Neutrophil (primary cell): ENCODE data around the gene CUL3.

Source experiments
- H3K27ac ChIP-seq: fragments of 200-600 bp; sonication (generic); 2 replicates; pipeline ENCODE4 v1.5.1; 2016; ENCODE audit warnings: mild to moderate bottlenecking, moderate library complexity
- H3K27me3 ChIP-seq: fragments of 200-600 bp; sonication (generic); 2 replicates; pipeline ENCODE4 v1.6.0; 2016; ENCODE audit warnings: mild to moderate bottlenecking
- H3K36me3 ChIP-seq: fragments of 200-600 bp; sonication (generic); 2 replicates; pipeline ENCODE4 v1.5.1; 2017
- H3K4me1 ChIP-seq, 2 experiments: fragments of 200-600 bp in 1 of 2; sonication (generic) in 1 of 2; 1 replicate in 1 of 2; 2 replicates in 1 of 2; pipeline versions ENCODE4 v1.5.1 to v1.6.1; 2013 to 2016; ENCODE audit warnings: low read depth in 1 of 2, low read length in 1 of 2, mild to moderate bottlenecking in 1 of 2, moderate library complexity in 1 of 2; ENCODE audit not compliant: control insufficient read depth in 1 of 2, insufficient read depth in 1 of 2
- H3K4me3 ChIP-seq, 2 experiments: fragments of 200-600 bp in 1 of 2; sonication (generic) in 1 of 2; 1 replicate in 1 of 2; 2 replicates in 1 of 2; pipeline ENCODE4 v1.5.1; 2013 to 2016; ENCODE audit warnings: low read depth in 1 of 2, low read length in 1 of 2, mild to moderate bottlenecking in 1 of 2, moderate library complexity in 1 of 2
- H3K9me3 ChIP-seq: fragments of 200-600 bp; sonication (generic); 2 replicates; pipeline ENCODE4 v1.5.1; 2016
- TF ChIP-seq, protein P1 (sequence below): fragments of 200-600 bp; sonication (generic); IDR thresholded peaks from 2 replicates; pipeline ENCODE4 v1.5.1; 2016; ENCODE audit warnings: antibody characterized with exemption

CUL3 gene

DNA sequence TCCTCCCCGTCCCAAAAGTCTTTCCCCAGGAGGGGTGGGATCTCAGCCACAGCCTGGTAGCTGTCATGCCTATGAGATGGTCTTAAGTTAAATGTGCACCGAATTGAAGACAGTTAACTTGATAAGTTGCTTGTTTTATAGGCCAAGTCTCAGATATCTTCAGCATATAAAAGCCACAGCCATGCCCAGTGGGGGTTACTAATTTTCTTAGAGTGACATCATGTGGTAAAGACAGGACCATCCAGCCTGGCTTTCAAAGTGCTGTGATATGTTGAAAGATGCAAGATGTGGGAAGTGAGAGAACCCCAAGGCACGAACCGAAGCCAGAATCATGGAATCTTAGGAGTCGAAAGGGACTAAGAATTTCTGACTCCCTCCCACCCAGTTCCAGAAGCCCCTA, 141.1 kb downstream of the CUL3 start:
- Histone ChIP-seq H3K27ac (no peak overlapping the region), H3K4me1 (peaks cover 4 to 8% of the 10 kb centered on the region in 2 experiments), H3K27me3 (peaks cover 45% of the 10 kb centered on the region), H3K4me3 (no peak overlapping the region), H3K9me3 (no peaks in the 10 kb centered on the region), H3K36me3 (no peaks in the 10 kb centered on the region)
- TF ChIP-seq, protein P1, sequence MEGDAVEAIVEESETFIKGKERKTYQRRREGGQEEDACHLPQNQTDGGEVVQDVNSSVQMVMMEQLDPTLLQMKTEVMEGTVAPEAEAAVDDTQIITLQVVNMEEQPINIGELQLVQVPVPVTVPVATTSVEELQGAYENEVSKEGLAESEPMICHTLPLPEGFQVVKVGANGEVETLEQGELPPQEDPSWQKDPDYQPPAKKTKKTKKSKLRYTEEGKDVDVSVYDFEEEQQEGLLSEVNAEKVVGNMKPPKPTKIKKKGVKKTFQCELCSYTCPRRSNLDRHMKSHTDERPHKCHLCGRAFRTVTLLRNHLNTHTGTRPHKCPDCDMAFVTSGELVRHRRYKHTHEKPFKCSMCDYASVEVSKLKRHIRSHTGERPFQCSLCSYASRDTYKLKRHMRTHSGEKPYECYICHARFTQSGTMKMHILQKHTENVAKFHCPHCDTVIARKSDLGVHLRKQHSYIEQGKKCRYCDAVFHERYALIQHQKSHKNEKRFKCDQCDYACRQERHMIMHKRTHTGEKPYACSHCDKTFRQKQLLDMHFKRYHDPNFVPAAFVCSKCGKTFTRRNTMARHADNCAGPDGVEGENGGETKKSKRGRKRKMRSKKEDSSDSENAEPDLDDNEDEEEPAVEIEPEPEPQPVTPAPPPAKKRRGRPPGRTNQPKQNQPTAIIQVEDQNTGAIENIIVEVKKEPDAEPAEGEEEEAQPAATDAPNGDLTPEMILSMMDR, result no peak

DNA sequence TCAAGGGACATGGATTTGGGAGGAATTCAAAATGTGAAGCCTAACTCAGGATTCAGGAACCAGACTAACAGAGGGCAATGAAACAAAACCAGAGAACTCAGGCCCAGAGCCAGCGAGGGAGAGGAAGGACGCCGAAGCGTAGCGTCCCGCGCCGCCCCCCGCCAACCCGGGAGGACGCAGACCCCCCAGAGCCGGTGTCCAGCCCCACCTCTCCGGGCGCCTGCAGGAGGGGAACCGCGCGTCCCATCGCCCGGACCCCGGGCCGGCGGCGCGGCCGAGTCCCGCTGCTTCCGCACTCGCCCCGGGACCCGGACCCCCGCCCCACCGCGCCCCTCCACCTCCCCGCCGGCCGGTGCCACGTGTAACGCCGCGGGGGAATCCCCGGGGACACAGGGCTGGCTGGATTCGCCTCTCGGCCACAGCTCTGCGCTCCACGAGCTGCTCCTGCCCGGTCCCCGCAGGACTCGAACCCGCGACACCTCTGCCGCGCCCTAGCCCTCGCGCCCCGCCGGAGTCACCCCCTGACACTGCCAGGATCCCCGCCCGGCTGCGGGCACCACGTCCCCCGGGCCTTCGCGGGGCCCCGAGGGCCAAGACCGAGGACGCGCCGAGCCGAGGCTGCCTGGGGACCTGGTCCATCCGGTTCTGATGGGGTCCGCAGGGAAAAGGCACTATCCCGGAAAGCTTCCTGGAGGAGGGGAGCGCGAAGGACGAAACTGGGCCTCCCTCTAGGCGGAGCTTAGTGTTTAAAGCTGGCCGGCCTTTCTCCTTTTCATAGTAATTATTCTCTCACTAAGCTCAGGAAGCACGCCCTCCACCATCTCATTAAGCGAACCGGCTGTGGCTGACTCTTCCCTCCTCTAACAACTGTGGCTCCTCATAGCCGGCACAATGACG, 142.8 kb downstream of the CUL3 start:
- Histone ChIP-seq H3K27ac (no peak overlapping the region), H3K9me3 (no peaks in the 10 kb centered on the region), H3K4me3 (peak overlapping the region in 1 of 2 experiments; percentile 47), H3K27me3 (peaks cover 45% of the 10 kb centered on the region), H3K4me1 (peaks cover 4 to 8% of the 10 kb centered on the region in 2 experiments), H3K36me3 (no peaks in the 10 kb centered on the region)
- TF ChIP-seq, protein P1, result no peak

DNA sequence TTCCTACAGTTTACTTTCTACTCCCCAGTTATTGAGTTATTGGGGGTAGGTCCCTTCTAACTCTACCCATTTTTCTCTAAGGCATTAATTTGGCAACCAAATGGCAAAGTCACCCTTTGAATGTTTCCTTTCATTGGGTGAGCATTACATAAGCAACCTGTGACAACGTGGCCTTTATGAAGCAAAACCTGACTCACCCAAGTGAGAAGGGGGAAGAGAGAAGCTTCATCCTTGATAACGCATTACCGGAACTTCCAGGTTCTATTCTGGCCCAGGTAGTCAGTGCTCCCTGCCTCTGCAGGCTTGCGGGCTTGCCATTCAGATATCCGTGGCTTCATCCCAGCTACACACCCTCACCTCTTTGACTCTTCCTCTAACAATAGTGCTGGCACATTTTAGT, 144.2 kb downstream of the CUL3 start:
- Histone ChIP-seq H3K4me3 (no peak overlapping the region), H3K27ac (no peak overlapping the region), H3K27me3 (peaks cover 45% of the 10 kb centered on the region), H3K36me3 (no peaks in the 10 kb centered on the region), H3K9me3 (no peaks in the 10 kb centered on the region), H3K4me1 (peaks cover 4 to 8% of the 10 kb centered on the region in 2 experiments)
- TF ChIP-seq, protein P1, result no peak

DNA sequence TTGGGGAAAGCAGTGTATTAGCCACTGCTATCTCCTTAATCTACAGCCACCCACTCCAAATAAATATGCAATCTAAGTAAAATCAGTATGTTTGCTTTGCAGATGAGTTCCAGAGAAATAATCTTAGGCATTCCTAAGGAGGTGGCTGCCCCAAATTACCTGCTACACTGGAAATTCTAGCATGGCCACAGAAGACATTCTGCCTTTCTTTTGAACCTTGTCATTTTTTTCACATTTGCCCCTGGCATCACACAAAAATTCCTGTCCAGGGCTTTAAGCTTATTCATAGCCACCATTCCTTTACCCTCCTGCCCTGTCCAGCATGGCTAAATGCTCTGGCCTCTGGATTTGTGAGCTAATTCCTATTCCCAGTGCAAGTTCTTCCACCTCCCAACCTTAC, 146.4 kb downstream of the CUL3 start:
- H3K27ac ChIP-seq, result no peak overlapping the region
- H3K36me3 ChIP-seq, result no peaks in the 10 kb centered on the region
- H3K4me1 ChIP-seq, result peaks cover 4 to 8% of the 10 kb centered on the region in 2 experiments
- no peaks in the 10 kb centered on the region for H3K9me3 ChIP-seq
- TF ChIP-seq, protein P1, result no peak
- no peak overlapping the region for H3K4me3 ChIP-seq
- H3K27me3 ChIP-seq, result peaks cover 36% of the 10 kb centered on the region

DNA sequence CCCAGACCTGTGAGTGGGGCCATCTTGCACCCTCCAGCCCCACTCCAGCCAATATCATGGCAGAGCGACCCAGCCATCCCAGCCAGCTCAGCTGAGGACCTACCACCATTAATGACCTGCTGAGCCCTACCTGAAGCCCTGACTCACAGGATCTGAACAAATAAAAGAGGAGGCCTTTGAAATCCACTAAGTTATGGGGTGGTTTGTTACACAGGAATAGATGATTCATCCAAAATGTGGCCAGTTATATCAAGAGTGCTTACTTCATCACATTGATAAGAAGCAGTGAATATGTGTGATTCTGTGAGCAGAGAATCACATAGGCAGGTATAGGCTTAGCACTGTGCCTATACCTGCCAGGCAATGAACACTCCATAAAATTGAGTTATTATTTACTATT, 148.5 kb downstream of the CUL3 start:
- H3K27me3 ChIP-seq, result peaks cover 15% of the 10 kb centered on the region
- H3K36me3 ChIP-seq, result no peaks in the 10 kb centered on the region
- H3K27ac ChIP-seq, result no peak overlapping the region
- H3K4me1 ChIP-seq, result no peaks in the 10 kb centered on the region
- H3K4me3 ChIP-seq, result no peak overlapping the region
- no peaks in the 10 kb centered on the region for H3K9me3 ChIP-seq
- TF ChIP-seq, protein P1, result no peak
